B cell (primary cell): ENCODE data around the gene BPIFA3. TPM values are rescaled to one million over a fixed set of nuclear protein-coding genes. Genes with fewer than 3 reads are reported as not detected.
"Not testable (repeated sequence)": the region's sequence is repeated elsewhere in the genome, so short reads cannot be mapped to it uniquely, and the experiment has no call there.

Source experiments
- ATAC-seq: fragments of 200-7000 bp; cut with Tn5 transposase; one replicate; pipeline ENCODE4 v1.10.0; 2021; ENCODE audit warnings: low read depth, mild to moderate bottlenecking, moderate number of reproducible peaks, moderate library complexity
- CTCF ChIA-PET: fragments of 350-600 bp; sonication (Branson Sonifier 250); formaldehyde crosslinking; loops from one replicate; lab custom pipeline; 2021; ENCODE audit warnings: antibody characterized with exemption, inconsistent platforms; lab: Charles Lee
- POLR2A ChIA-PET: fragments of 350-600 bp; sonication (Branson Sonifier 250); formaldehyde crosslinking; loops from one replicate; lab custom pipeline; 2021; ENCODE audit warnings: antibody characterized with exemption; lab: Charles Lee
- DNase-seq: peaks from one replicate; pipeline ENCODE4 v3.0.0; 2013
- H2AFZ ChIP-seq: 2 replicates; pipeline ENCODE4 v1.6.1; 2012; ENCODE audit warnings: mild to moderate bottlenecking, low read depth, low read length; ENCODE audit not compliant: insufficient read depth, poor library complexity, severe bottlenecking
- H3K27ac ChIP-seq, 2 donors: 1 replicate in 1 of 2; 2 replicates in 1 of 2; pipeline ENCODE4 v1.5.1; 2012 to 2013; ENCODE audit warnings: low read length in 2 of 2, mild to moderate bottlenecking in 2 of 2, moderate library complexity in 1 of 2
- H3K27me3 ChIP-seq, 4 experiments: fragments of 200-600 bp in 1 of 4; sonication (generic) in 1 of 4; replicated peaks in 1 of 4; 1 replicate in 2 of 4; 2 replicates in 2 of 4; pipeline versions ENCODE4 v1.6.1 to v1.7.0; 2013 to 2016; ENCODE audit warnings: low read length in 3 of 4, mild to moderate bottlenecking in 2 of 4, mixed read lengths in 1 of 4, moderate library complexity in 1 of 4; ENCODE audit not compliant: insufficient read depth in 4 of 4, control insufficient read depth in 3 of 4; ENCODE audit errors: control extremely low read depth in 1 of 4
- H3K36me3 ChIP-seq, 2 experiments: replicated peaks in 1 of 2; 1 replicate in 1 of 2; 2 replicates in 1 of 2; pipeline versions ENCODE4 v1.6.1 to v1.7.1; 2013; ENCODE audit warnings: low read length in 1 of 2; ENCODE audit not compliant: insufficient read depth in 2 of 2, control insufficient read depth in 1 of 2; ENCODE audit errors: control extremely low read depth in 1 of 2, extremely low read depth in 1 of 2
- H3K4me1 ChIP-seq, 2 donors: fragments of 200-600 bp in 1 of 2; sonication (generic) in 1 of 2; 1 replicate in 1 of 2; 2 replicates in 1 of 2; pipeline versions ENCODE4 v1.5.1 to v1.6.1; 2013 to 2017; ENCODE audit warnings: low read length in 2 of 2; ENCODE audit not compliant: control insufficient read depth in 2 of 2, insufficient read depth in 2 of 2
- H3K4me2 ChIP-seq: replicated peaks from 2 replicates; pipeline ENCODE3; 2012; ENCODE audit warnings: mild to moderate bottlenecking, low read depth, low read length; ENCODE audit not compliant: poor library complexity, severe bottlenecking
- H3K4me3 ChIP-seq, 5 experiments: fragments of 200-600 bp in 1 of 5; sonication (generic) in 1 of 5; 1 replicate in 3 of 5; 2 replicates in 2 of 5; pipeline versions ENCODE4 v1.5.1 to v1.7.0; 2011 to 2016; ENCODE audit warnings: low read length in 4 of 5, mild to moderate bottlenecking in 4 of 5, low read depth in 2 of 5, control low read depth in 1 of 5, moderate library complexity in 1 of 5; ENCODE audit not compliant: insufficient read depth in 1 of 5; ENCODE audit errors: control extremely low read depth in 1 of 5, extremely low read depth in 1 of 5
- H3K79me2 ChIP-seq: fragments of 200-600 bp; sonication (generic); one replicate; pipeline ENCODE4 v1.6.0; 2016; ENCODE audit warnings: low read length; ENCODE audit not compliant: control insufficient read depth, insufficient read depth
- H3K9ac ChIP-seq: fragments of 200-600 bp; sonication (generic); 2 replicates; pipeline ENCODE4 v1.6.1; 2017; ENCODE audit warnings: mild to moderate bottlenecking, low read length, moderate library complexity
- H3K9me3 ChIP-seq, 3 donors: one replicate each; pipeline versions ENCODE4 v1.6.1 to v1.7.1; 2013; ENCODE audit warnings: low read length in 2 of 3; ENCODE audit not compliant: control insufficient read depth in 2 of 3, insufficient read depth in 1 of 3; ENCODE audit errors: control extremely low read depth in 1 of 3
- H4K20me1 ChIP-seq: 2 replicates; pipeline ENCODE4 v1.6.0; 2012; ENCODE audit warnings: mild to moderate bottlenecking, low read length; ENCODE audit not compliant: insufficient read depth, control insufficient read depth, poor library complexity, severe bottlenecking
- H3K27ac Mint-ChIP-seq: one replicate; pipeline ENCODE4 v1.8.0; 2021; ENCODE audit warnings: mixed read lengths
- H3K27me3 Mint-ChIP-seq: one replicate; pipeline ENCODE4 v1.8.0; 2021; ENCODE audit warnings: mixed read lengths
- H3K4me1 Mint-ChIP-seq: one replicate; pipeline ENCODE4 v1.8.0; 2021; ENCODE audit warnings: mixed read lengths
- H3K4me3 Mint-ChIP-seq: one replicate; pipeline ENCODE4 v1.8.0; 2021; ENCODE audit warnings: mixed read lengths
- H3K9me3 Mint-ChIP-seq: one replicate; pipeline ENCODE4 v1.8.0; 2022; ENCODE audit warnings: mixed read lengths; ENCODE audit not compliant: insufficient read depth
- EZH2 ChIP-seq: IDR thresholded peaks from 2 replicates; pipeline ENCODE4 v1.6.1; 2012; ENCODE audit warnings: borderline replicate concordance, low read depth, mild to moderate bottlenecking, moderate library complexity, low read length; ENCODE audit not compliant: insufficient read depth, poor library complexity, severe bottlenecking
- WGBS: methylation state at CpG from one replicate; pipeline ENCODE4 v1.1.5; 2013; ENCODE audit warnings: missing lambda C conversion rate; ENCODE audit not compliant: insufficient coverage; 5-methylcytosine and 5-hydroxymethylcytosine counted together
- intact Hi-C: fragments of 100-400 bp; cut with micrococcal nuclease; formaldehyde crosslinking; loops from one replicate; pipeline ENCODE4 v1.10.0; 2022
- polyA plus RNA-seq: library from polyadenylated mRNA; depleted of rRNA; stranded (reverse); fragments of >200 nt; gene quantifications from 2 replicates; pipeline ENCODE4 v1.2.3, GENCODE V29; 2012
- total RNA-seq, 2 donors: library from RNA; stranded (reverse); fragments of 120-200 nt in 1 of 2; gene quantifications; 1 replicate in 1 of 2; 2 replicates in 1 of 2; pipeline versions ENCODE4 v1.2.3 to v1.2.4, GENCODE V29; 2013 to 2022
- TF ChIP-seq, protein P1 (sequence below): fragments of 200-600 bp; IDR thresholded peaks from one replicate; pipeline ENCODE4 v1.8.0; 2022; ENCODE audit warnings: antibody characterized with exemption, mild to moderate bottlenecking

Gene BPIFA3
- total and polyA plus RNA-seq, 2 donors (not counting 1 experiment from before 2014, with no cell fraction given), result not detected

- ATAC-seq (no peak), DNase-seq (no peak)
- no peak for TF ChIP-seq EZH2
- TF ChIP-seq, protein P1, sequence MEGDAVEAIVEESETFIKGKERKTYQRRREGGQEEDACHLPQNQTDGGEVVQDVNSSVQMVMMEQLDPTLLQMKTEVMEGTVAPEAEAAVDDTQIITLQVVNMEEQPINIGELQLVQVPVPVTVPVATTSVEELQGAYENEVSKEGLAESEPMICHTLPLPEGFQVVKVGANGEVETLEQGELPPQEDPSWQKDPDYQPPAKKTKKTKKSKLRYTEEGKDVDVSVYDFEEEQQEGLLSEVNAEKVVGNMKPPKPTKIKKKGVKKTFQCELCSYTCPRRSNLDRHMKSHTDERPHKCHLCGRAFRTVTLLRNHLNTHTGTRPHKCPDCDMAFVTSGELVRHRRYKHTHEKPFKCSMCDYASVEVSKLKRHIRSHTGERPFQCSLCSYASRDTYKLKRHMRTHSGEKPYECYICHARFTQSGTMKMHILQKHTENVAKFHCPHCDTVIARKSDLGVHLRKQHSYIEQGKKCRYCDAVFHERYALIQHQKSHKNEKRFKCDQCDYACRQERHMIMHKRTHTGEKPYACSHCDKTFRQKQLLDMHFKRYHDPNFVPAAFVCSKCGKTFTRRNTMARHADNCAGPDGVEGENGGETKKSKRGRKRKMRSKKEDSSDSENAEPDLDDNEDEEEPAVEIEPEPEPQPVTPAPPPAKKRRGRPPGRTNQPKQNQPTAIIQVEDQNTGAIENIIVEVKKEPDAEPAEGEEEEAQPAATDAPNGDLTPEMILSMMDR, result no peak
- H3K36me3 ChIP-seq, result no peaks in the 10 kb centered on the region
- WGBS, result 56% methylated on average over 1 of the region's 2 CpGs
- no peak overlapping the region for H2AFZ ChIP-seq
- H3K4me3 Mint-ChIP-seq, result no peak overlapping the region
- peaks cover 0 to 4% (median 0%) of the 10 kb centered on the region in 4 experiments for H3K27me3 ChIP-seq
- no peaks in the 10 kb centered on the region for H3K79me2 ChIP-seq
- H3K27ac ChIP-seq, result no peak overlapping the region
- no peak overlapping the region for H3K4me2 ChIP-seq
- H3K27me3 Mint-ChIP-seq, result peaks cover 6% of the 10 kb centered on the region
- H3K9me3 ChIP-seq, result peaks cover 0 to 15% (median 9%) of the 10 kb centered on the region in 3 donors
- H4K20me1 ChIP-seq, result no peaks in the 10 kb centered on the region
- intact Hi-C loops, result no loop called here
- H3K9ac ChIP-seq, result no peak overlapping the region
- no peaks in the 10 kb centered on the region for H3K4me1 ChIP-seq
- POLR2A ChIA-PET, result no interaction called here
- no peaks in the 10 kb centered on the region for H3K4me1 Mint-ChIP-seq
- CTCF ChIA-PET, result no interaction called here
- peaks cover 6% of the 10 kb centered on the region for H3K9me3 Mint-ChIP-seq
- H3K4me3 ChIP-seq, result no peak overlapping the region
- H3K27ac Mint-ChIP-seq, result no peak overlapping the region
These were observed 33.8 kb upstream of the BPIFA3 start for GRCh38 chr20:33183312-33183711.

DNA sequence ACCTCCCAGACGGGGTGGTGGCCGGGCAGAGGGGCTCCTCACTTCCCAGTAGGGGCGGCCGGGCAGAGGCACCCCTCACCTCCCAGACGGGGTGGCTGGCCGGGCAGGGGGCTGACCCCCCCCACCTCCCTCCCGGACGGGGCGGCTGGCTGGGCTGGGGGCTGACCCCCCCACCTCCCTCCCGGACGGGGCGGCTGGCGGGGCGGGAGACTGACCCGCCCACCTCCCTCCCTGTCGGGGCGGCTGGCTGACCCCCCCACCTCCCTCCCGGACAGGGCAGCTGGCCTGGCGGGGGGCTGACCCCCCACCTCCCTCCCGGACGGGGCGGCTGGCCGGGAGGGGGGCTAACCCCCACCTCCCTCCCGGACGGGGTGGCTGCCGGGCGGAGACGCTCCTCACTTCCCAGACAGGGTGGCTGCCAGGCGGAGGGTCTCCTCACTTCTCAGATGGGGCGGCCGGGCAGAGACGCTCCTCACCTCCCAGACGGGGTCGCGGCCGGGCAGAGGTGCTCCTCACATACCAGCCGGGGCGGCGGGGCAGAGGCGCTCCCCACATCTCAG lies 32.0 kb upstream of the BPIFA3 start:
- H3K4me3 Mint-ChIP-seq, H3K9ac ChIP-seq, DNase-seq, H3K27ac Mint-ChIP-seq, H3K27ac ChIP-seq, H3K4me2 ChIP-seq, intact Hi-C loops, H3K27me3 Mint-ChIP-seq, CTCF ChIA-PET, POLR2A ChIA-PET, H3K4me1 Mint-ChIP-seq, ATAC-seq, H3K4me3 ChIP-seq, H3K9me3 Mint-ChIP-seq, H3K79me2 ChIP-seq, H2AFZ ChIP-seq, H3K27me3 ChIP-seq, H3K36me3 ChIP-seq, H4K20me1 ChIP-seq, H3K4me1 ChIP-seq: not testable (repeated sequence)
- WGBS, result 97% methylated on average over 6 of the region's 40 CpGs
- H3K9me3 ChIP-seq, result peaks cover 0 to 15% (median 9%) of the 10 kb centered on the region in 3 donors
